Activated effector memory CD4-positive, alpha-beta T cell treated with anti-CD3 and anti-CD28 coated beads, Interleukin-2, amount 50 U/mL, for 16 hours (primary cell): ENCODE data around the gene HPGD.

Experiments used
- DNase-seq: peaks from one replicate; pipeline ENCODE4 v3.0.0-alpha.2; 2020

The HPGD gene

DNA sequence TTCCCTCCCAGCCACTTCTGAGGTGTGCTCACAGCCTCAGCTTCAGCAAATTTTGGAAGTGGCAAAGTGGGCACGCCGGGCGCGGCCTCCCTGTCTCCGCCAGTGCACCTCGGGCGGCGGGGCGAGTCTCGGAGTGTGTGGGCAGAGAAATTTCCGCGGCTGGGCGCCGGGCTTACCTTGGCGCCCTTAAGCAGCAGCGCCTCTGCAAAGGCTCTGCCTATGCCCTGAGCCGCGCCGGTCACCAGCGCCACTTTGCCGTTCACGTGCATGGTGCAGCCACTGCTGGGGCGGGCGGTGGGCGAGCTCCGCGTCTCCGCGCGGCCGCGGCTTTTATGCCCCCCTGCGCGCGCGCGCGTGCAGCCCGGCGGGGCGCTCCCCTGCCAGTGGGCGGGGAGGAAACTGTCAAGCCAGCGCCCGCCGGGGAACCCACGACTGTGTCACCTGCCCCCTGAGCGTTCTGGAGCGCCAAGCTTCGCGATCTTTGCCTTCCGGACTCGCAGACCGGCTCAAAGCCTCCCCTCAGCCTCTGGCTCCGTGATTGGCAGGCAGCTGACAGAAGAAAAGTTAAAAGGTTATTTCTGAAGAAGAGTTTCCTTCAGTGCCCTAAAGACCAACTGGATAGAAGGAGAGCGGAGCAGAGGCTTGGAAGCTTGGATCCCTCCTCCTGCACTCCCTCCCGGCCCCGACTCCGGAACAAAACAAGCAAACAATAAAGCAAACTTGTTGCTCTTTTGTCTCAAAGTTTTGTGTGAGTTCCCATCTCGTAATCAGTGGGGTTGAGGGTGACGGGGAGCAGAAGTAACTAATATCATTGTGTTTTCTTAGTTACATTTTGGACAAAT is at the start of gene HPGD:
TSS of gene HPGD (minus strand) at position 306 of the 842 bp plus-strand sequence. CDS start at position 269, 37 bp downstream.
- peak; percentile 83 for DNase-seq

DNA sequence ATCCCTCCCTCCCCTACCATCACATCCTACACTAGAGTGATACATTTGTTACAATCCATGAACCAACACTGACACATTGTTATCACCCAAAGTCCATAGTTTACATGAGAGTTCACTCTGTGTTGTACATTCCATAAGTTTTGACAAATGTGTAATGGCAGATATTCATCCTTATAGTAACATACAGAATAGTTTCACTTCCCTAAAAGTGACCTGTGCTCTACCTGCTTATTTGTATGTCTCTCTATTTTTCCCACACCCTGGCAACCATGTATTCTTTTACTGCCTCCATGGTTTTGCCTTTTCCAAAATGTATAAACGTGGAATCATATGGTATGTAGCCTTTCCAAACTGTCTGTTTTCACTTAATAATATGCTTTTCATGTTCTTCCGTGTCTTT is 42.2 kb upstream of the HPGD start:
- DNase-seq = no peak

DNA sequence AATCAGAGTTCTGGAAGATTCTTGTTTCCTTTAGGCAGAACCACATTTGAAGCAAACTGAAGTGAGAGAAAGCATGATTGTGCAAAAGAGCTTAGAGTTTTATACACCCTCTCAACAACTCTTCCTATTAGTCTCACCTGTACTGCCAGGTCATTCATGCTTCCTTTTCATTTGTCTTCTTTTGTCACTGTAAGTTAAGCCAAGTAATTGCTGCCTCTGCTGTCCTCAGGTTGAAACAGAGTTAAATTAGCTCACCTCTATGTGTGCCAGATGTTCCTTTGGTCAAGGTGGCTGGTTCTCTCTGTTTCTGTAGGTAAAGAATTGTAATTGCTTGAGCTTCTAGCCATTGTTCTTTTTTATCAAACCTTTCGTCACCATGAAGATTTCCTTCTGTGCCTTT is 41.1 kb upstream of the HPGD start:
- no peak for DNase-seq

DNA sequence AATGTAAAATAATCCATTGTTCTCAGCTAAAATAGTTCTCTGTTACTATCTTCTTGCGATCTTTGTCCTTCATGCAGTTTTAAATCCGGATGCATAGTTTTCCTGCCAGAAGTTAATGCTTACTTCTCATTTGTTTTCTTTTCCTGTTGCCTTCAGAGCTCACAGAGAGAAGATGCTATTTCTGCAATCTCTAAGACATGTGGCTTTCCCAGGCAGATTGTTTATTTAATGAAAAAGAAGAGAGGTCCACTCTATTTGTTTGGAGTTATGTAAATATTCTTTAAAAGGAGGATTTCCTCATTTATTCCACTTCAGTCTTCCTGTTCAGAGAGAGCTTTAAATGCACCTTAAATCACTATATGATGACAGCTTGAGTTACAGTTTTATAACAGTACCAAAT is 39.3 kb upstream of the HPGD start:
- no peak for DNase-seq

DNA sequence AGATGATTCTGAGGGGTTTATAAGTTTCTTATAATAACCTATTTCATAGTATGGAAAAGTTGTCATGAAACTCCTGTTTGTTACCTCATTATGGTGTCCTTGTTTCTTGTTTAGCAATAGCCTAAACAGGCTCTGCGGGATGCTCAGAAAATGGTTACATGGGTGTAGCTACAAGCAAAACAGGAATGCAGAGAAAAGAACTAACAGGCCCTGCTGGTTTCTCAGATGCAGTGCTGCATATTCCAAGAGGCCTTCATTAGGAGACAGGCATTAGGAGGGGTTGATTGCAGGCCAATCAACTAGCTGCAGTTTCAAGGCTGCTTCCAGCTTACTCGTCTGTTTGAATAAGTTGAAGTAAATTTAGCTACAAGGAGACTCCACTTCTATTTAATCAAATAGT is 37.6 kb upstream of the HPGD start:
- no peak for DNase-seq

DNA sequence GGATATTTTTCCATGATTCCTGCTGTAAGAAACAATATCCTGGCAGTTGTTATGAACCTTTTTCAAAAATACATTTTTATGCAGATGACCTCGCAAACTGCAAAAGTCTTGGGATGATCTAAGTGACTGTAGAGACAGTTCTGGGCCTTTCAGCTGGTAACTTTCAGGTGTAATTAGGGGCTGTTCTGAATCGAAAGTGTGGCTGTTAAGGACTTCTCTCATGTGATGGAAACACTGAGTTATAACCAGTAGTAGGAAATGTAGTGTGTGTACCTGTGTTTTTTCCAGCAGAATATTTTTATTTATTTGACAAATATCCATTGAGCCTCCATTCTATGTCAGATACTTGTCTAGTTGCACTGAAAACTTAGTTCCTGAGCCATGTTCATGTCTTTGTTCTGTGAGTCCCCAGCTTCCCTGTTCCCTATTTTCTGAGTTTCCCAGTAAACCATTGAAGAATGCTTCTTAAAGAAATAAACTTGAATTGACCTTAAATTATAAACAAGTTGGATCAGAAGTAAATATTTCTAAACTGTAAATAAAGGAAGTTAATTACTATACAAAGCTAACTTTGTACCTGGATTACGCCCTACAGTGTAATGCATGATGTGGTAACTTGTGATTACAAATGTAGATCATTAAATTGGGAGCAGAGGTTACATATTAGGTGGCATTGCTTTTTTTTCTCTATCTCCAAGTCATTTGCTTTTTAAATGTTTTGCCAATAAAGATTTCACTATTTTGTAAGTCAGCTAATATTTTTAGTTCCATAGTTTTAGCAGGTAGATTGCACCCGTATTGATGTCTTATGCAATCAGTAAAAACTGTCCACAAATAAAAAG is 33.7 kb upstream of the HPGD start:
- no peak for DNase-seq

DNA sequence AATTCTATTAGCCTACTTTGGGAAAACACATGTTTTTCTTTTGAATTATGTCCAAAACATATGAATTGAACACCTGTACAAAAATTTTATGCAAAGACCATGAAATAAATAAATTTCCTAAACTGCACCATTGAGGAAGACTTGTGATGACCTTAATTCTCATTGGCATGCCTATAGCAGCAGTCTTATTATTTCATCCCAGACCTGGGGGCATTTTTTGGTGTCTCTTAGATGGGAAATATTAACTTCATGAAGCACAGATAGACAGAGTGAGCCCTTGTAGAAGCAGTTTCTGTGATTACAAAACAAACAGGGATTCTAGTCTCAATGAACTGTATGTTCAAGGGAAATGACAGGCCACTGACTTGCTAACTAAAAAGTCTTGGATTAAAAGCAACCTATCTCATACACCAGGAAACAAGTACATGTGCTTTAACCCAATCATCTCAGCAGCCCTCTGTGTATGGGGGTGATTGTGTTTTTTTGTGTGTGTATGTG is 32.0 kb upstream of the HPGD start:
- DNase-seq = no peak

DNA sequence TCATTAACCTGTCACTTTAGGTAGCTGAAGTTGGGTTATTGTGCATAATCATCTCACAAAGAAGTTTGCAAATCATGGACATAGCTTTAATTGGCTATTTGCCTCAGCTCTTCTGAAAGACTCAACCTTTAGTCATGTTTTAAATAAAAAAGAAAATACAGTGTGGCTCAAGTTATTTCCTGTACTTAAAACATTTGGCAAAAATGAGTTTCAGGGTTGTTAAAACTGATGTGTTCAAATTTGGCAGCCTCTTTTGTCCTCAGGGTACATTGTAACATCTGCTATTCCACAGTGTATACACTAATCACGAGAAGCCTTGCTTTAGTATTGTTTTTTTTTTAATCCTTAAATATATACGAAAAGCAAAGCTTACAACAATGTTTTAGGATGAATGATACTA is 31.5 kb upstream of the HPGD start:
- no peak for DNase-seq

DNA sequence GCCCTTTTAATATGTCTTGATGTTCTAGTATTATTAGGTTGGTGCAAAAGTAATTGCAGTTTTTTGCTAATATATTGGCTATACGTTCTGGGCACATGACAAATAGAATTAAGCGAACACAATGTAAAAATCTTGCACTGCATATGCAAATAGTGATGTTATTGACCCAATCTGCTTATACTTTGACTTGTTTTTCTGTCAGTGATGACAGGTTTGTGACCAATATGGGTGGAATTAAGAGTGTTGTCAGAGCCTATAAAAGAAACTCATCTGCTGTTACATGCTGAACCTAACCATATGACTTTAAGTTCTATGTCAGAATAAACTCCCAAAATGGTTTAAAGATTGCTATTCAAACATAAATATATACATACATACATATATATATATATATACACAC is 30.7 kb upstream of the HPGD start:
- DNase-seq = no peak

DNA sequence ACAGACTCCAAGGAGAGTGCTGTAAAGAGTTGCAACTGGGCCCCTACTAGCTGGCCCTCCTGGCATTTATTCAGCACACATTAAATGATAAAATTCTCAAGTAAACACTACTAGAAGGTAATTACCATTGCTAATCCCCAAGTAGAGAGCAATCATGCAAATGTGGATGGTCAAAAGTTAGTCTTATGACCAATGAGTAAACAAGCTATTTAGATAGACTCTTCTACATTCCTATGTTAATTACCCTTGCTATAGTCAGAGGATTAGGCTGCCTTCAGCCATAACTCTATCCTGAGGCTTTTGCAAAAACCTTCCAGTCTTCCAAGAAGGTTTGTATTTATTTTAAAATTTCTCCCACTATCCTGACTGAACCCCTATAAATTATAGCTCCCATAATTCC is 28.3 kb upstream of the HPGD start:
- DNase-seq = no peak

DNA sequence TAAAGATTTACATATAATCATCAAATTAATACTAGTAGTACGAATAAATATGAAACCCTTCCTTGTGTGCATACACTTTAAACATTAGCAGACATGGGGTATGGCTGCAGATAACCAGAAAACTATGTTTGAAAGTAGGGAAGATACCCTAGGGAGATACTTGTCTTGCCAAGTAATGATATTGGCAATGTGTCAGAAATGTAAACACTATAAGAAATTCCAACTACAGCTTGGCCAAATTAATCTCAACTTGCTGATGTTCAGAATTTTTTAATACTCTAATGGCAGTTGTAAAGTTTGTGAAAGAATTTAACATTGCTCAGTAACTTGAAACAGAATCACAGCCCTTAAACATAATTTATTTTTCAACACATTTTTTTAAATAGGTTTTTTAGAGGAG is 27.4 kb upstream of the HPGD start:
- no peak for DNase-seq

DNA sequence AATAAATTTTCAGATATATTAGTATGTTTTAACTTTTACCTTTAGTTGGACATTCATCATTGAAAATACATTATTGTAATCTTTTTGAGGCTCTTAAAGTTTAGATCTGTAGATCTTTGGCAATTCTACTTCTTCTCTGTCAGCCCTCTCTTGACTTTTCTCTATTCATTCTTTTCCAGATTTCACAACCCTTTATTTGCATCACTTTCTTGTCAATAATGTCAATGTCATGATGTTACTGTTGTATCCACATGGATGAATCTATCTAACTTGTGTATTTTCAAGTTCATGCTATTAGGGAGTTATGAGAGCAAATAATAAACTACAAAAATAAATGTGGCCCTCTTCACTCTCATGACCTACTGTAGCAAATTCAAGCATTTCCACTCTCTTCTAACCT is 23.0 kb upstream of the HPGD start:
- DNase-seq = no peak

DNA sequence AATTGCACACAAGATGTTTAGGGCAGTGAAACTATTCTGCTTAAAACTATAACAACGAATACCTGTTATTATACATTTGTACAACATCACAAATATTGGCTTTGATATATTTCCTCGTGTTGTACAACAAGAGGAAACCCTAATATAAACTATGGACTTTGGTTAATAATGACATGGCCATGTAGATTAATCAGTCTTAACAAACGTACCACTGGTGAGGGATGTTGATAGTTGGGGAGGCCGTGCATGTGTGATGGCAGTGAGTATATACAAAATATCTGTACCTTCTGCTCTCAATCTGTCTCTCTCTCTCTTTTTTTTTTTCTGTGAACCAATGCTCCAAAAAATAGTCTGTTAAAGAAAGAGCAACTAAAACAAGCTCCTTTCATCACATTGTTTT is 22.2 kb upstream of the HPGD start:
- DNase-seq = no peak

DNA sequence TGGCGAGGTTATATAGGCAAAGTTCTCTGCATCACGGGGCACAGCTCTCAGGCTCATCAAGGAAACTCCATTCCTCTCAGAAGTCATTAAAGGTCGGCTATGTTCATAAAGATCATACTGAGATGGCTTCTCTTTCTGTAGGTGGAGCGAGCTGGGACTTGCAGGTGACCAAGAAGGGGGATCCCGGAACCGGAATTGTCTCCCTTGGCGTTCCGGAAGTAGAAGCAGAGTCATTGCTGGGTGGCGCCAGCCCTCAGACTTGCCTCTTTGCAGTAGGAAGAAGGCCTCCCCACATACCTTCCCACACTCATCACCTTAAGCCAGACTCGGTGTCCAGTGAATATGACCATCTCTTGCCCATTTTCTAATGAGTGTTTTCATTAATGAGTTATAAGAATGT is 17.9 kb upstream of the HPGD start:
- no peak for DNase-seq

DNA sequence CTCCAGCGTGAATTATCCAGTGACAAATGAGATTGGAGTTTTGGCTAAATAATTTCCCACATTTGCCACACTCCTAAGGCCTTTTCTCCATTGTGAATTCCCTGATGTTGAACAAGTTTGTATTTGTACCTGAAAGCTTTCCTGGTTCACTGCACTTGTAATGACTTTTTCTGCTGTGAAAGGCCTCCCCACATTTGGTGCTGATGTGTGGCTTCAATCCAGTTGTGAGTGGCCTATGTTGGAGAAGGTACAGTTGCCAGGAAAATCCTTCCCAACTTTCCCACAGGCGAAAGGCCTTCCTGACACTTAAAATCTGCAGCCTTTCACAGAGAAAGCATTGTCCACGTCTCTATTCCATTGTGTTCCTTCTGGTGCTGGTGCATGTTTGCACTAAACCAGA is 17.3 kb upstream of the HPGD start:
- DNase-seq = no peak

DNA sequence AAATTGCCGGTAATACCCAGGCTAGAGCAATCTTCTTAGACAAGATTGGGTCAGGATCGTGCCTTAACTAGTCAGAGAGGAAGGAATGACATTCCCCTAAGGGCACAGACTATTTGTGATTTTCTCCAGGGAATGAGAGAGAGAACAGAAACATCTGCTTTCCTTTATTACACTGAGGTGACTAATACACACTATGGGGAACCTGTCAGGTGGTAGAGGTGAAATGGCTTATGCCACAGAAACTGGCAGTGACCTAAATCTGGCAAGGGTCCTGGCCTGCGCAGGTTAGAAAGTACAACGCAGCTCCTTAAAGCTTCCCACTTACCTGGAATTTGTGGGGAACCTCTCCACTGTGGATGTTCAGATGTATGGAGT is 16.6 kb upstream of the HPGD start:
- no peak for DNase-seq

DNA sequence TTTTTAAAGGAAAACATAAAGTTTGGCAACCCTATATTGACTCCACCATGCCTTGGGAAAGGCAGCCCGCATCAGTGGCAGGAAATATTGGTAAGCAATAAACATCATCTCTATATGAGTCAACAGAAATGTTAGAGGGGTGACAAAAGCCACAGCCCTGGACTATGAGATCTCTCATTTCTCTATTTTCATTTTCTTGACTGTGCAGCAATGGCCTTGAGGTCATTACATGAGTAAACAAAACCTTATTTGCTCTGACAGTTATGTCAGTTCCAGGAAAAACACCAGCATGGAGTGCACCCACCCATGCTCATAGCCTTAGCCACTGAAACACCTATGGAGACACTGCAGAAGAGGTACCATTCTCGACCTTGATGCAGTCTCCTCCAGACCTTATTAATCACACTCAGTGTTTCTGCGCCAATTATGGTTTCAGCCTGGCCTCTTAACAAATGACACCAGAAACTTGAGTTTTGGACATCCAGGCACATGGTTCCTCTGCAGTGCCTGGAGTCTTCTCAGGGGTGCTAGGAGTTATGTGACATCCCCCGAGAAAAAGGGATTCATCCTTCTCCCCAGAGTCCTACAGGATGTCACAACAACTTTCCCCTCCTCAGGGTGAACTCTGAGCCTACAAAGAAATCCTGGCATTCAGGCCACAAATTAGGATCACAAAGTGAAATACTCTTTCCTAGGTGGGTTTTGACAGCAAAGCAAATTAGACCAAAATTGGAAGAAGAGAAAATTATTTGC is 16.0 kb upstream of the HPGD start:
- DNase-seq = no peak

DNA sequence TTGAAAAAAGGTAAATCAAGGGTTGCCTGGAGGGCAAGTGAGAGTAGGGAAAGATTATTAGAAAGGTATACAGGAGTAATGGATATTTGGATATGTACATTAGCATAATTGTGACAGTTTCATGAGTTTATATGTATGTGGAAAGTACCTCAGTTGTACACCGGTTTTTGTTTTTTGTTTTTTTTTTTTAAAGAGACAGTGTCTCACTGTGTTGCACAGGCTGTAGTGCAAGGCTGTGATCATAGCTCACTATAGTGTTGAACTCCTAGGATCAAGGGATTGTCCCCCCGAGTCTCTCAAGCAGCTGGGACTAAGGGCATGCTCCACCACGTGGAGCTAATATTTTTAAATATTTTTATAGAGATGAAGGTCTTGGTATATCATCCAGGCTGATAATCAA is 15.3 kb upstream of the HPGD start:
- DNase-seq = no peak

DNA sequence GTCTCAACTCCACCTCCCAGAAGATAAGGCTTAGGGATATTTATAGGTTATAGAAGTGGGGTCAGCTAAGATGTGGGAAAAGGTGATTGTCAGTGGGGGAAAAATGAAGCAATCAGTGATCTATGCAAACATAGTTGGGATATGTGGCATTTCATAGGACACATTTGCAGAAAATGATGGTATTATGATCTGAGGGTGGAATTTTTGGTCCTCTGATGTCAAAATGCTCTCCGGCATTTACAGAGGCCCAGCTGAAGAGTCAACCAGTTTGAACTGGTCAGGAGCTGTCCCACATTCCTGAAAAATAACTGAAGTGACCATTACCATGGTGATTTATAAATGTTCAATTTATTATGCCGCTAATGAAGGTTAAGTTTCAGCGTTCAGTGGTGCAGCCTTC is 12.2 kb upstream of the HPGD start:
- DNase-seq = no peak

DNA sequence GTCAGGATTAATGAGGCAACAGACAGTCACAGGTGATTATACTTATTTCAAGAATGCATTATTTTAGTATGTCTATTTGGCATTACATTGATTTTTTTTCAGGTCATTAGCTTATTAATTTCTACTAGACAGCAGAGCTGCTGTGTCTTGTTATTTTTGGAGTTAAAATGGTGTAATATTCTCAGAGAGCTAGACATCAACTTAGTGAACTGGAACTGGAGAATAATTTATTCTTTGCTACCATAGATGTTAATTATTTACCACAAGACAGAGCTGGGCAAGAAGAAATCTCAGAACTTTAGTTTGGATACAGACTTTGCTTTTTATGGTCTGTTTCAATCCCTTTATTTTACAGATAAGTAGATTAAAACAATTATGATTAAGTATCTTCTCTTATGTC is 10.2 kb upstream of the HPGD start:
- no peak for DNase-seq

DNA sequence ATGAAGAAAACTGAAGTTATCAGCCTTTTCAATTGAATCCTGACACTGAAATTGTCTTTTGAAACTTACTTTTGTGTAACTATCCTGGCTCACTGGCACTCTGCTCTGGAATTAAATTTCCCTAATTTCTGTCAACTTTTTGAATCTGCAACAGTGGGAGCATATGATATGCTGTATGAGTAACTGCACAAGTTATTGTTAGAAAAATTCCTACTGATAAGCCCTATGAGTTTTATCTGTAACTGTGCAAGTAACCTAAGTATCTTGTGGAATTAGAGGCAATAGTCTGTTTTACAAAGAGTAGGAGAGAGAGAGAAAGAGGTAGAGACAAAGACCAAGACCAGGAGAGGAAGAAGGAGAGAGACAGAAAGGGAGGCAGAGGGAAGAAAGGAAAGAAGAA is 9.2 kb upstream of the HPGD start:
- DNase-seq = no peak

DNA sequence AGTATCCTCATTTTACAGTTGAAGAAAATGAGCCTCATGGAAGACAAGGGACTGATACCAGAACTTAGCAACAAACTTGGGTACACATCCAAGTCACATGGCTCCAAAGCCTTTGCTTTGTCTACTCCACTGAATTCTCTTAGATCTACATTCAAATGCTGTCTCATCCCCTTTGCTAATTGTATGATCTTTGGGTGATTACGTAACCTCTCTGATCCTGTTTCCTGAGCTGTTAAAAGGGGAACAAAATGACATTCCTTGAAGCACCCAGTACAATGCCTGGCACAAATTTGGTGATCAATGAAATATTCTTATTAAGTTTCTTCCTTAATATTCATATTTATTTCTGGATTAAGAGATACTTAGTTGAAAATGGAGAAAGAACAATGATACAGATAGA is 5.9 kb upstream of the HPGD start:
- DNase-seq = no peak

DNA sequence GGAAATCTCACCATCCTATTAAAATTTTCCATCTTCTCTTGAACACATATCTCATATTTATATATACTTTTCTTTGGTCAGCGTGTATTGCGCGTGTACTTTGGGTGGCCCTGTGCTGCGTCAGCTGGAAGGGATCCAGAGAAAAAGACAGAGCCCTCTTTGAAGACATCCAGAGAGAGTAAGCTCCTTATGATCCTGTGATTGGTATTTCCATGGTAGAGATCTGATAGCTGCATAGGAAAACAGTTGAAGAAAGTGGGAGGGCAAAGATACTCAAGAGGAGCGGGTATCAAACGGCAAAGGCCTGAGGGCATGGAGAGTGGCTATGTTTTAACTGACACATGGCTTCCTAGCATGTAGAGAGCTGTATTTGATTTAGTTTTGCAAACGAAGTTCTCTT is 4.4 kb upstream of the HPGD start:
- DNase-seq = no peak

DNA sequence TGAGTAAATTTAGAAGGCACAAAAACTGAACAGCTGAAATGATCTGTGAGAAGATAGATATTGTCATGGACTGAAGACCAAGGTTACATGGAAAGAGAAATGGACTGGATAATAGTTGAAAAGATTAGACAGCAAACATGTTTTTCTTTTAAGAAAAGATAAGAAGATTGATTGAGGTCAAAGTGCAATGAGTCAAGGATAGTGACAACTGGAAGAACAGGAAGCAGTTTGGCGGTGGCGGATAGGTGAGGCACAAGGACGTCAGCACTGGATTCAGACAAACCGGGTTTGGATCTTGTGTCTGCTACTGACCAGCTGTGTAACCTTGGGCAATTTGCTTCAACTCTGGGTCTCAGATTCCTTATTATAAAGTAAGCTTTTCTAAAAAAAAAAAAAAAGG is 2.0 kb upstream of the HPGD start:
- no peak for DNase-seq
